Measurements from ENCODE around the gene SHISAL2A. TPM values are rescaled to one million over a fixed set of nuclear protein-coding genes. Genes with fewer than 3 reads are reported as not detected.

Gene SHISAL2A
- total and polyA plus RNA-seq, 2 of the 13 experiments (the other 11 are each of a cell fraction or from before 2014, with no cell fraction given) = not detected

DNA sequence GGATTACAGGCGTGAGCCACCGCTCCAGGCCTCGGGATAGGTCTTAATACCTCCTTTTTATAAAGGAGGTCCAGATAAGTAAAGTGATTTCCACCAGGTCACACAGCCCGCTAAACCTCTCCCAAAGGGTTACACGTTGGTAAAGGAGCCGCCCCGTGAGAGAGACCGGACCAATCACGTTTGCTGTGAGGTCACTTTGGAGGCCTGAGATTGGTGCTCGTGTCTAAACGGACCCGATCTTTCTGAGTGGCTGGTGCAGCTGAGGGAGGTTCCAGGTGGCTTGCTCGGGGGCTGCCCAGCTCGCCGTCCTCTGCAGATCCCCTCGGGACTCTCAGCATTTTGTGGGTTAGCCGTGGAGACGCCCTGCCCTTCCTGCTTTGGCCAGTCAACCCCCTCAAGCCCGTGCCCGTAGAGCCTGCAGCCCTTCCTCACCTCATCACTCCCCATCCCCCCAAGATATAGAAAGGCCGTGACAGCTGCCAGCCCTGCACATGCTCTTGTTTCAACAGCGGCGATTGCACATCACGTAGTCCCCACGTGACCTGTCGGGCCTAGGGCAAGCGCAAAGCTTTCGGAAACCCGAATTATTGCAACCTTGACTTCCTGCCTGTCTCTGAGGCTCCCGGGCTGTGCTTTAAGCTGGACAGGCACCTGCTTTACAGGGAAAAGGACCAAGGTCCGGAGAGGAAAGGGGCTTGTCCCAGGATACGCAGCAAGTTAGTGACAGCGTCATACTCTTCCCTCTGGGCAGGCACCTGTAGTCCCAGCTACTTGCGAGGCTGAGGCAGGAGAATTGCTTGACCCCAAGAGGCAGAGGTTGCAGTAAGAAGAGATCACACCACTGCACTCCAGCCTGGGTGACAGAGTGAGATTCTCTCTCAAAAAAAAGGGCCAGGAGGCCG is 70.2 kb downstream of the SHISAL2A start (continued):
- TF ChIP-seq, protein P1, sequence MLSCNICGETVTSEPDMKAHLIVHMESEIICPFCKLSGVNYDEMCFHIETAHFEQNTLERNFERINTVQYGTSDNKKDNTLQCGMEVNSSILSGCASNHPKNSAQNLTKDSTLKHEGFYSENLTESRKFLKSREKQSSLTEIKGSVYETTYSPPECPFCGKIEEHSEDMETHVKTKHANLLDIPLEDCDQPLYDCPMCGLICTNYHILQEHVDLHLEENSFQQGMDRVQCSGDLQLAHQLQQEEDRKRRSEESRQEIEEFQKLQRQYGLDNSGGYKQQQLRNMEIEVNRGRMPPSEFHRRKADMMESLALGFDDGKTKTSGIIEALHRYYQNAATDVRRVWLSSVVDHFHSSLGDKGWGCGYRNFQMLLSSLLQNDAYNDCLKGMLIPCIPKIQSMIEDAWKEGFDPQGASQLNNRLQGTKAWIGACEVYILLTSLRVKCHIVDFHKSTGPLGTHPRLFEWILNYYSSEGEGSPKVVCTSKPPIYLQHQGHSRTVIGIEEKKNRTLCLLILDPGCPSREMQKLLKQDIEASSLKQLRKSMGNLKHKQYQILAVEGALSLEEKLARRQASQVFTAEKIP (CRISPR knock-in tag; IDR thresholded peaks at IDR 0.05; ENCODE audit: borderline replicate concordance) = no peak
- TF ChIP-seq, protein P2, sequence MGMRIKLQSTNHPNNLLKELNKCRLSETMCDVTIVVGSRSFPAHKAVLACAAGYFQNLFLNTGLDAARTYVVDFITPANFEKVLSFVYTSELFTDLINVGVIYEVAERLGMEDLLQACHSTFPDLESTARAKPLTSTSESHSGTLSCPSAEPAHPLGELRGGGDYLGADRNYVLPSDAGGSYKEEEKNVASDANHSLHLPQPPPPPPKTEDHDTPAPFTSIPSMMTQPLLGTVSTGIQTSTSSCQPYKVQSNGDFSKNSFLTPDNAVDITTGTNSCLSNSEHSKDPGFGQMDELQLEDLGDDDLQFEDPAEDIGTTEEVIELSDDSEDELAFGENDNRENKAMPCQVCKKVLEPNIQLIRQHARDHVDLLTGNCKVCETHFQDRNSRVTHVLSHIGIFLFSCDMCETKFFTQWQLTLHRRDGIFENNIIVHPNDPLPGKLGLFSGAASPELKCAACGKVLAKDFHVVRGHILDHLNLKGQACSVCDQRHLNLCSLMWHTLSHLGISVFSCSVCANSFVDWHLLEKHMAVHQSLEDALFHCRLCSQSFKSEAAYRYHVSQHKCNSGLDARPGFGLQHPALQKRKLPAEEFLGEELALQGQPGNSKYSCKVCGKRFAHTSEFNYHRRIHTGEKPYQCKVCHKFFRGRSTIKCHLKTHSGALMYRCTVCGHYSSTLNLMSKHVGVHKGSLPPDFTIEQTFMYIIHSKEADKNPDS (CRISPR knock-in tag; IDR thresholded peaks at IDR 0.05) = peak; percentile 89
- TF ChIP-seq ZNF256 (CRISPR knock-in tag; conservative IDR thresholded peaks at IDR 0.05) (no peak; the same call in 1 of the 2 replicates), SNRNP70 (IDR thresholded peaks at IDR 0.05; ENCODE audit: low read depth, low read length) (no peak), ZNF335 (CRISPR knock-in tag; IDR thresholded peaks at IDR 0.05) (peak; percentile 81), SP1 (IDR thresholded peaks at IDR 0.05) (no peak), SP1 (CRISPR knock-in tag; IDR thresholded peaks at IDR 0.05) (peak; percentile 30), SOX6 (IDR thresholded peaks at IDR 0.05) (no peak), SOX6 (CRISPR knock-in tag; IDR thresholded peaks at IDR 0.05) (peak; percentile 80), STAT5B (CRISPR knock-in tag; IDR thresholded peaks at IDR 0.05) (no peak), ZBTB26 (CRISPR knock-in tag; IDR thresholded peaks at IDR 0.05; ENCODE audit: borderline replicate concordance) (peak; percentile 69; the same call in 1 of the 2 replicates), NR1H2 (CRISPR knock-in tag; IDR thresholded peaks at IDR 0.05; ENCODE audit: borderline replicate concordance, low read depth) (peak; percentile 42; the same call in 1 of the 2 replicates), SPEN (CRISPR knock-in tag; IDR thresholded peaks at IDR 0.05; ENCODE audit: low read depth) (peak; percentile 75; the same call in 1 of the 2 replicates), NCOA2 (CRISPR knock-in tag; IDR thresholded peaks at IDR 0.05) (peak; percentile 23; the same call in 1 of the 2 replicates), ZBTB20 (CRISPR knock-in tag; IDR thresholded peaks at IDR 0.05; ENCODE audit: borderline replicate concordance, low read depth) (peak; percentile 77; the same call in 1 of the 2 replicates), ZNF296 (CRISPR knock-in tag; conservative IDR thresholded peaks at IDR 0.05) (no peak)
- TF ChIP-seq, protein P3, sequence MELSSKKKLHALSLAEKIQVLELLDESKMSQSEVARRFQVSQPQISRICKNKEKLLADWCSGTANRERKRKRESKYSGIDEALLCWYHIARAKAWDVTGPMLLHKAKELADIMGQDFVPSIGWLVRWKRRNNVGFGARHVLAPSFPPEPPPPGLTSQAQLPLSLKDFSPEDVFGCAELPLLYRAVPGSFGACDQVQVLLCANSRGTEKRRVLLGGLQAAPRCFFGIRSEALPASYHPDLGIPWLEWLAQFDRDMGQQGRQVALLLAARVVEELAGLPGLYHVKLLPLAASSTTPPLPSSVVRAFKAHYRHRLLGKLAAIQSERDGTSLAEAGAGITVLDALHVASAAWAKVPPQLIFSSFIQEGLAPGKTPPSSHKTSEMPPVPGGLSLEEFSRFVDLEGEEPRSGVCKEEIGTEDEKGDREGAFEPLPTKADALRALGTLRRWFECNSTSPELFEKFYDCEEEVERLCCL (CRISPR knock-in tag; IDR thresholded peaks at IDR 0.05; ENCODE audit: borderline replicate concordance) = no peak
- TF ChIP-seq, protein P4, sequence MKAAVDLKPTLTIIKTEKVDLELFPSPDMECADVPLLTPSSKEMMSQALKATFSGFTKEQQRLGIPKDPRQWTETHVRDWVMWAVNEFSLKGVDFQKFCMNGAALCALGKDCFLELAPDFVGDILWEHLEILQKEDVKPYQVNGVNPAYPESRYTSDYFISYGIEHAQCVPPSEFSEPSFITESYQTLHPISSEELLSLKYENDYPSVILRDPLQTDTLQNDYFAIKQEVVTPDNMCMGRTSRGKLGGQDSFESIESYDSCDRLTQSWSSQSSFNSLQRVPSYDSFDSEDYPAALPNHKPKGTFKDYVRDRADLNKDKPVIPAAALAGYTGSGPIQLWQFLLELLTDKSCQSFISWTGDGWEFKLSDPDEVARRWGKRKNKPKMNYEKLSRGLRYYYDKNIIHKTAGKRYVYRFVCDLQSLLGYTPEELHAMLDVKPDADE (CRISPR knock-in tag; IDR thresholded peaks at IDR 0.05) = no peak

Measured in HepG2 (cell line).